GM19238 (cell line): ENCODE results near the gene MLIP.

Source experiments
- DNase-seq: peaks from one replicate; pipeline ENCODE4 v3.0.0; 2011; ENCODE audit warnings: low spot score; ENCODE audit not compliant: insufficient read length

Gene MLIP

GRCh38 chr6:54097753-54098152 is 13.5 kb upstream of the MLIP start:
- no peak for DNase-seq

- DNase-seq, result no peak
Measured at GRCh38 chr6:54098450-54099044, 12.7 kb upstream of the MLIP start.

GRCh38 chr6:54099225-54099624 is 12.0 kb upstream of the MLIP start:
- DNase-seq, result no peak

- no peak for DNase-seq
Measured at GRCh38 chr6:54100411-54101006, 10.7 kb upstream of the MLIP start.

GRCh38 chr6:54102238-54102637 is 9.0 kb upstream of the MLIP start:
- no peak for DNase-seq

GRCh38 chr6:54103497-54103896 is 7.7 kb upstream of the MLIP start:
- no peak for DNase-seq

GRCh38 chr6:54106727-54107126 is 4.5 kb upstream of the MLIP start:
- DNase-seq, result no peak

GRCh38 chr6:54107470-54108090 is 3.7 kb upstream of the MLIP start:
- DNase-seq, result no peak

GRCh38 chr6:54108271-54108670 is 3.0 kb upstream of the MLIP start:
- no peak for DNase-seq

- no peak for DNase-seq
Measured at GRCh38 chr6:54109586-54109985, 1.7 kb upstream of the MLIP start.

GRCh38 chr6:54112151-54112650 is 958 bp downstream of the MLIP start:
- DNase-seq, result no peak

- no peak for DNase-seq
Measured at GRCh38 chr6:54114991-54115390, 3.7 kb downstream of the MLIP start.

GRCh38 chr6:54115966-54116365 is 4.7 kb downstream of the MLIP start:
- DNase-seq, result no peak

- no peak for DNase-seq
Measured at GRCh38 chr6:54118117-54118516, 6.9 kb downstream of the MLIP start.

GRCh38 chr6:54125493-54125892 is 14.2 kb downstream of the MLIP start:
- DNase-seq, result no peak

- no peak for DNase-seq
Measured at GRCh38 chr6:54130179-54130578, 18.9 kb downstream of the MLIP start.

- no peak for DNase-seq
Measured at GRCh38 chr6:54132587-54132986, 21.3 kb downstream of the MLIP start.

GRCh38 chr6:54133186-54133585 is 21.9 kb downstream of the MLIP start:
- DNase-seq, result no peak

- no peak for DNase-seq
Measured at GRCh38 chr6:54134935-54135334, 23.7 kb downstream of the MLIP start.

GRCh38 chr6:54135665-54136369 is 24.6 kb downstream of the MLIP start:
- no peak for DNase-seq

GRCh38 chr6:54138795-54139194 is 27.6 kb downstream of the MLIP start:
- DNase-seq, result no peak

- no peak for DNase-seq
Measured at GRCh38 chr6:54140811-54141210, 29.6 kb downstream of the MLIP start.
